ENCODE measurements around the gene ZC3H13.

- no peak for TF ChIP-seq CHD2 (IDR thresholded peaks at IDR 0.05; ENCODE audit: low read length)
- TF ChIP-seq RAD21 (IDR thresholded peaks at IDR 0.05 in 1 of 2, conservative IDR thresholded peaks at IDR 0.05 in 1 of 2; ENCODE audit: low read depth in 2 of 2, low read length in 2 of 2), result no peak
- no peak for TF ChIP-seq CEBPB (IDR thresholded peaks at IDR 0.05; ENCODE audit: low read depth, low read length)
- no peak for TF ChIP-seq BRCA1 (IDR thresholded peaks at IDR 0.05; ENCODE audit: low read depth, low read length)
- no peak for TF ChIP-seq CTCF (IDR thresholded peaks at IDR 0.05; ENCODE audit: control extremely low read depth in 1 of 3, insufficient read depth in 1 of 3, low read depth in 1 of 3, low read length in 3 of 3)
- TF ChIP-seq RFX5 (IDR thresholded peaks at IDR 0.05; ENCODE audit: borderline replicate concordance, low read depth, low read length), result no peak
- TF ChIP-seq POLR2A (IDR thresholded peaks at IDR 0.05; ENCODE audit: control extremely low read depth in 1 of 2, low read depth in 2 of 2, low read length in 2 of 2), result no peak
- no peak for TF ChIP-seq PHF8 (conservative IDR thresholded peaks at IDR 0.05; ENCODE audit: low read depth, low read length)
- TF ChIP-seq ZNF274 (IDR thresholded peaks at IDR 0.05; ENCODE audit: borderline replicate concordance, extremely low read depth, low read length), result no peak
- TF ChIP-seq, protein P1, sequence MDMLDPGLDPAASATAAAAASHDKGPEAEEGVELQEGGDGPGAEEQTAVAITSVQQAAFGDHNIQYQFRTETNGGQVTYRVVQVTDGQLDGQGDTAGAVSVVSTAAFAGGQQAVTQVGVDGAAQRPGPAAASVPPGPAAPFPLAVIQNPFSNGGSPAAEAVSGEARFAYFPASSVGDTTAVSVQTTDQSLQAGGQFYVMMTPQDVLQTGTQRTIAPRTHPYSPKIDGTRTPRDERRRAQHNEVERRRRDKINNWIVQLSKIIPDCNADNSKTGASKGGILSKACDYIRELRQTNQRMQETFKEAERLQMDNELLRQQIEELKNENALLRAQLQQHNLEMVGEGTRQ (IDR thresholded peaks at IDR 0.05; ENCODE audit: low read length), result no peak
- TF ChIP-seq SAP30 (IDR thresholded peaks at IDR 0.05; ENCODE audit: insufficient read depth, insufficient replicate concordance, low read length), result no peak
- no peak for TF ChIP-seq SIX5 (IDR thresholded peaks at IDR 0.05; ENCODE audit: low read depth, low read length)
- no peak for TF ChIP-seq TCF12 (IDR thresholded peaks at IDR 0.05; ENCODE audit: low read depth, low read length)
Observed at GRCh38 chr13:45996631-45997030, 55.9 kb downstream of the ZC3H13 start.

Measured in H1 (cell line).